ENCODE data around the gene PSMB11. TPM values are rescaled to one million over a fixed set of nuclear protein-coding genes. Genes with fewer than 3 reads are reported as not detected.

PSMB11 gene
- total RNA-seq, 6 donors from 2014 or later, result not detected

- H3K4me3 ChIP-seq, result no peak overlapping the region
- DNase-seq (peak in 1 of 2 donors; percentile 72), ATAC-seq (ENCODE audit: low FRiP score in 2 of 2) (peak; percentile 38 to 64)
- peaks cover 44 to 88% (median 81%) of the 10 kb centered on the region in 4 donors for H3K36me3 ChIP-seq
- 8 to 29% methylated on average over 4 of the region's 4 CpGs for WGBS, 2 donors
- no peaks in the 10 kb centered on the region for H3K9me3 ChIP-seq
- H3K27me3 ChIP-seq, result no peaks in the 10 kb centered on the region
- TF ChIP-seq POLR2AphosphoS5 (IDR thresholded peaks at IDR 0.05) (peak in 1 of 2 donors; percentile 38), EP300 (IDR thresholded peaks at IDR 0.05) (no peak)
- peak overlapping the region in 3 of 4 donors; percentile 48 to 53 (median 49) for H3K27ac ChIP-seq
- H3K4me1 ChIP-seq, result peaks cover 13 to 17% (median 15%) of the 10 kb centered on the region in 4 donors
Measured at GRCh38 chr14:23062002-23062401, 20.0 kb downstream of the PSMB11 start.

- no peaks in the 10 kb centered on the region for H3K27me3 ChIP-seq
- no peaks in the 10 kb centered on the region for H3K9me3 ChIP-seq
- H3K4me3 ChIP-seq, result no peak overlapping the region
- ATAC-seq (ENCODE audit: low FRiP score in 2 of 2) (no peak), DNase-seq (no peak)
- peaks cover 48 to 100% (median 95%) of the 10 kb centered on the region in 4 donors for H3K36me3 ChIP-seq
- H3K4me1 ChIP-seq, result peaks cover 9 to 11% (median 10%) of the 10 kb centered on the region in 4 donors
- no peak overlapping the region for H3K27ac ChIP-seq
- no peak for TF ChIP-seq CTCF (IDR thresholded peaks at IDR 0.05)
- no peak for TF ChIP-seq EP300 (IDR thresholded peaks at IDR 0.05)
- no peak for TF ChIP-seq POLR2A (IDR thresholded peaks at IDR 0.05)
- WGBS, 2 donors, result 92 to 95% methylated on average over 5 of the region's 5 CpGs
Measured at GRCh38 chr14:23063601-23064000, 21.6 kb downstream of the PSMB11 start.

GRCh38 chr14:23066368-23066767 lies 24.4 kb downstream of the PSMB11 start:
- Histone ChIP-seq H3K27me3 (no peaks in the 10 kb centered on the region), H3K4me3 (no peak overlapping the region), H3K9me3 (no peaks in the 10 kb centered on the region), H3K4me1 (peaks cover 18 to 36% (median 31%) of the 10 kb centered on the region in 4 donors), H3K36me3 (peaks cover 30 to 82% (median 72%) of the 10 kb centered on the region in 4 donors), H3K27ac (peak overlapping the region in 1 of 4 donors; percentile 17)
- ATAC-seq (ENCODE audit: low FRiP score in 2 of 2) (no peak), DNase-seq (peak in 1 of 2 donors; percentile 12)
- 79 to 84% methylated on average over 3 of the region's 3 CpGs for WGBS, 2 donors
- no peak for TF ChIP-seq CTCF (IDR thresholded peaks at IDR 0.05)
- no peak for TF ChIP-seq EP300 (IDR thresholded peaks at IDR 0.05)
- TF ChIP-seq POLR2AphosphoS5 (IDR thresholded peaks at IDR 0.05), result no peak
- no peak for TF ChIP-seq POLR2A (IDR thresholded peaks at IDR 0.05)

GRCh38 chr14:23066855-23067744 lies 25.1 kb downstream of the PSMB11 start:
- ATAC-seq (ENCODE audit: low FRiP score in 2 of 2) (no peak), DNase-seq (peak; percentile 12 to 34)
- H3K4me1 ChIP-seq, result peaks cover 22 to 41% (median 34%) of the 10 kb centered on the region in 4 donors
- H3K27ac ChIP-seq, result peak overlapping the region in 1 of 4 donors; percentile 17
- no peaks in the 10 kb centered on the region for H3K27me3 ChIP-seq
- H3K9me3 ChIP-seq, result no peaks in the 10 kb centered on the region
- 90 to 91% methylated on average over 22 to 23 of the region's 23 CpGs for WGBS, 2 donors
- TF ChIP-seq CTCF (IDR thresholded peaks at IDR 0.05), result no peak
- TF ChIP-seq EP300 (IDR thresholded peaks at IDR 0.05), result no peak
- TF ChIP-seq POLR2AphosphoS5 (IDR thresholded peaks at IDR 0.05), result no peak
- no peak for TF ChIP-seq POLR2A (IDR thresholded peaks at IDR 0.05)
- H3K4me3 ChIP-seq, result no peak overlapping the region
- H3K36me3 ChIP-seq, result peaks cover 26 to 75% (median 67%) of the 10 kb centered on the region in 4 donors
